GM18951 (cell line): ENCODE results near the gene PDILT.

Source experiments
- POLR2A ChIP-seq: IDR thresholded peaks from 4 replicates; pipeline ENCODE4 v1.6.1; 2011; ENCODE audit warnings: mild to moderate bottlenecking; ENCODE audit not compliant: insufficient read length, insufficient read depth; ENCODE audit errors: extremely low read depth
- in situ Hi-C: fragments of 300-500 bp; cut with MboI; formaldehyde crosslinking; loops from one replicate; pipeline ENCODE4 v1.12.0; 2022; ENCODE audit warnings: low sequenced_read_pairs, mixed read lengths, inconsistent platforms; ENCODE audit not compliant: unreplicated experiment

PDILT gene

GRCh38 chr16:20415541-20415940, 11.0 kb upstream of the PDILT start:
- TF ChIP-seq POLR2A, result no peak
- in situ Hi-C loops, result no loop called here

- no peak for TF ChIP-seq POLR2A
- in situ Hi-C loops, result no loop called here
These were observed 6.5 kb upstream of the PDILT start for GRCh38 chr16:20411055-20411454.

- in situ Hi-C loops, result no loop called here
- no peak for TF ChIP-seq POLR2A
These were observed 5.7 kb upstream of the PDILT start for GRCh38 chr16:20410121-20410723.

- in situ Hi-C loops, result no loop called here
- no peak for TF ChIP-seq POLR2A
These were observed 5.0 kb upstream of the PDILT start, which contains the start of gene ACSM5 for GRCh38 chr16:20409398-20410120. ACSM5 (plus strand) TSS chr16:20409534; CDS start chr16:20411485, 1,951 bp downstream.

GRCh38 chr16:20402651-20403050, 1.9 kb downstream of the PDILT start:
- in situ Hi-C loops, result no loop called here
- TF ChIP-seq POLR2A, result no peak

GRCh38 chr16:20401475-20402016, 3.0 kb downstream of the PDILT start:
- no peak for TF ChIP-seq POLR2A
- in situ Hi-C loops, result no loop called here

GRCh38 chr16:20401066-20401465, 3.5 kb downstream of the PDILT start:
- in situ Hi-C loops, result no loop called here
- TF ChIP-seq POLR2A, result no peak

GRCh38 chr16:20399185-20399584, 5.4 kb downstream of the PDILT start:
- no peak for TF ChIP-seq POLR2A
- in situ Hi-C loops, result loop anchor here (25.0 kb wide), 1 partner anchor 487 kb away; no protein-coding TSS in a partner anchor

- TF ChIP-seq POLR2A, result no peak
- in situ Hi-C loops, result loop anchor here (25.0 kb wide), 1 partner anchor 486 kb away; no protein-coding TSS in a partner anchor
These were observed 5.9 kb downstream of the PDILT start for GRCh38 chr16:20398603-20399002.

GRCh38 chr16:20397468-20398074, 7.0 kb downstream of the PDILT start:
- in situ Hi-C loops, result loop anchor here (25.0 kb wide), 1 partner anchor 485 kb away; no protein-coding TSS in a partner anchor
- no peak for TF ChIP-seq POLR2A

GRCh38 chr16:20396846-20397467, 7.6 kb downstream of the PDILT start:
- no peak for TF ChIP-seq POLR2A
- in situ Hi-C loops, result loop anchor here (25.0 kb wide), 1 partner anchor 485 kb away; no protein-coding TSS in a partner anchor

- in situ Hi-C loops, result loop anchor here (25.0 kb wide), 1 partner anchor 484 kb away; no protein-coding TSS in a partner anchor
- TF ChIP-seq POLR2A, result no peak
These were observed 8.6 kb downstream of the PDILT start for GRCh38 chr16:20395946-20396345.
